Measurements from ENCODE around the gene DDX59.
"Not testable (repeated sequence)": the region's sequence is repeated elsewhere in the genome, so short reads cannot be mapped to it uniquely, and the experiment has no call there.

Gene DDX59

GRCh38 chr1:200630515-200630899, 39.2 kb downstream of the DDX59 start:
- not testable (repeated sequence) for DNase-seq

- no peak for DNase-seq
Measured at GRCh38 chr1:200629876-200630514, 39.7 kb downstream of the DDX59 start.

GRCh38 chr1:200628223-200628881, 41.4 kb downstream of the DDX59 start:
- no peak for DNase-seq

- no peak for DNase-seq
Measured at GRCh38 chr1:200627575-200628222, 42.0 kb downstream of the DDX59 start.

GRCh38 chr1:200626853-200627534, 42.7 kb downstream of the DDX59 start:
- DNase-seq: no peak

GRCh38 chr1:200625381-200625824, 44.3 kb downstream of the DDX59 start:
- no peak for DNase-seq

GRCh38 chr1:200624679-200625335, 44.9 kb downstream of the DDX59 start:
- DNase-seq: no peak

- DNase-seq: peak; percentile 11 to 92 (median 79)
Measured at GRCh38 chr1:200620273-200621131, 49.2 kb downstream of the DDX59 start, which contains the start of gene KIF14. KIF14 (minus strand) TSS chr1:200620751; CDS start chr1:200618723, 2,028 bp downstream.

- no peak for DNase-seq
Measured at GRCh38 chr1:200619894-200620272, 49.8 kb downstream of the DDX59 start.

GRCh38 chr1:200610846-200611245, 58.9 kb downstream of the DDX59 start:
- no peak for DNase-seq

- no peak for DNase-seq
Measured at GRCh38 chr1:200602632-200603031, 67.1 kb downstream of the DDX59 start.
